ENCODE results near the gene FAM114A2.

DNA sequence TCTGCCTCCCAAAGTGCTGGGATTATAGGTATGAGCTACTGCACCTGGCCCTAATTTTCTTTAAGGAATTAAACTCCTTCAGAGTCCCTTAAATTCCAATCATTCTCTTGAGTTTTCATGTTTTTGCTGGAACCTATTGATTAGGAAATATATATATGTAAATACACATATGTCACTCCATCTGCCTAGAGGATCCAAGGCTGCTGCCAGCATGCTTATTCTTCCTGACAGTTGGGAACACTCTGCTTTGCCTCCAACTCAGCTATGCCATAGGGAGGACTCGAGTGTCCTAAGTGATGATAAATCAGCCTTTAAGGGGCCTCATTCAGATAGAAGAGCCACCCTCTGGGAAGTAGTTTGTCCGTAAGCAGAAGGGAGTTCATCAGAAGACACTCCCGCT lies 21.9 kb upstream of the FAM114A2 start:
- TF ChIP-seq EZH2phosphoT487 (IDR thresholded peaks at IDR 0.05; ENCODE audit: borderline replicate concordance) (no peak), SRF (IDR thresholded peaks at IDR 0.05; ENCODE audit: low read depth) (no peak), EZH2 (IDR thresholded peaks at IDR 0.05) (no peak), YY1 (IDR thresholded peaks at IDR 0.05; ENCODE audit: extremely low read depth, insufficient replicate concordance, low read depth, low read length) (no peak), POLR2A (IDR thresholded peaks at IDR 0.05; ENCODE audit: borderline replicate concordance, extremely low read depth, insufficient read depth, insufficient read length) (no peak), RAD21 (IDR thresholded peaks at IDR 0.05; ENCODE audit: low read depth) (no peak), SIN3A (IDR thresholded peaks at IDR 0.05; ENCODE audit: low read depth) (no peak), EGR1 (IDR thresholded peaks at IDR 0.05; ENCODE audit: low read depth) (no peak), JUND (IDR thresholded peaks at IDR 0.05) (no peak), ZFX (IDR thresholded peaks at IDR 0.05) (no peak)
- TF ChIP-seq, protein P1, sequence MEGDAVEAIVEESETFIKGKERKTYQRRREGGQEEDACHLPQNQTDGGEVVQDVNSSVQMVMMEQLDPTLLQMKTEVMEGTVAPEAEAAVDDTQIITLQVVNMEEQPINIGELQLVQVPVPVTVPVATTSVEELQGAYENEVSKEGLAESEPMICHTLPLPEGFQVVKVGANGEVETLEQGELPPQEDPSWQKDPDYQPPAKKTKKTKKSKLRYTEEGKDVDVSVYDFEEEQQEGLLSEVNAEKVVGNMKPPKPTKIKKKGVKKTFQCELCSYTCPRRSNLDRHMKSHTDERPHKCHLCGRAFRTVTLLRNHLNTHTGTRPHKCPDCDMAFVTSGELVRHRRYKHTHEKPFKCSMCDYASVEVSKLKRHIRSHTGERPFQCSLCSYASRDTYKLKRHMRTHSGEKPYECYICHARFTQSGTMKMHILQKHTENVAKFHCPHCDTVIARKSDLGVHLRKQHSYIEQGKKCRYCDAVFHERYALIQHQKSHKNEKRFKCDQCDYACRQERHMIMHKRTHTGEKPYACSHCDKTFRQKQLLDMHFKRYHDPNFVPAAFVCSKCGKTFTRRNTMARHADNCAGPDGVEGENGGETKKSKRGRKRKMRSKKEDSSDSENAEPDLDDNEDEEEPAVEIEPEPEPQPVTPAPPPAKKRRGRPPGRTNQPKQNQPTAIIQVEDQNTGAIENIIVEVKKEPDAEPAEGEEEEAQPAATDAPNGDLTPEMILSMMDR (IDR thresholded peaks at IDR 0.05 in 2 of 3, conservative IDR thresholded peaks at IDR 0.05 in 1 of 3; ENCODE audit: borderline replicate concordance in 1 of 3, insufficient read depth in 1 of 3, low read depth in 2 of 3, low read length in 2 of 3) = no peak
- TF ChIP-seq, protein P2, sequence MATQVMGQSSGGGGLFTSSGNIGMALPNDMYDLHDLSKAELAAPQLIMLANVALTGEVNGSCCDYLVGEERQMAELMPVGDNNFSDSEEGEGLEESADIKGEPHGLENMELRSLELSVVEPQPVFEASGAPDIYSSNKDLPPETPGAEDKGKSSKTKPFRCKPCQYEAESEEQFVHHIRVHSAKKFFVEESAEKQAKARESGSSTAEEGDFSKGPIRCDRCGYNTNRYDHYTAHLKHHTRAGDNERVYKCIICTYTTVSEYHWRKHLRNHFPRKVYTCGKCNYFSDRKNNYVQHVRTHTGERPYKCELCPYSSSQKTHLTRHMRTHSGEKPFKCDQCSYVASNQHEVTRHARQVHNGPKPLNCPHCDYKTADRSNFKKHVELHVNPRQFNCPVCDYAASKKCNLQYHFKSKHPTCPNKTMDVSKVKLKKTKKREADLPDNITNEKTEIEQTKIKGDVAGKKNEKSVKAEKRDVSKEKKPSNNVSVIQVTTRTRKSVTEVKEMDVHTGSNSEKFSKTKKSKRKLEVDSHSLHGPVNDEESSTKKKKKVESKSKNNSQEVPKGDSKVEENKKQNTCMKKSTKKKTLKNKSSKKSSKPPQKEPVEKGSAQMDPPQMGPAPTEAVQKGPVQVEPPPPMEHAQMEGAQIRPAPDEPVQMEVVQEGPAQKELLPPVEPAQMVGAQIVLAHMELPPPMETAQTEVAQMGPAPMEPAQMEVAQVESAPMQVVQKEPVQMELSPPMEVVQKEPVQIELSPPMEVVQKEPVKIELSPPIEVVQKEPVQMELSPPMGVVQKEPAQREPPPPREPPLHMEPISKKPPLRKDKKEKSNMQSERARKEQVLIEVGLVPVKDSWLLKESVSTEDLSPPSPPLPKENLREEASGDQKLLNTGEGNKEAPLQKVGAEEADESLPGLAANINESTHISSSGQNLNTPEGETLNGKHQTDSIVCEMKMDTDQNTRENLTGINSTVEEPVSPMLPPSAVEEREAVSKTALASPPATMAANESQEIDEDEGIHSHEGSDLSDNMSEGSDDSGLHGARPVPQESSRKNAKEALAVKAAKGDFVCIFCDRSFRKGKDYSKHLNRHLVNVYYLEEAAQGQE (IDR thresholded peaks at IDR 0.05; ENCODE audit: low read depth) = no peak
- TF ChIP-seq, protein P3, sequence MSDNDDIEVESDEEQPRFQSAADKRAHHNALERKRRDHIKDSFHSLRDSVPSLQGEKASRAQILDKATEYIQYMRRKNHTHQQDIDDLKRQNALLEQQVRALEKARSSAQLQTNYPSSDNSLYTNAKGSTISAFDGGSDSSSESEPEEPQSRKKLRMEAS (IDR thresholded peaks at IDR 0.05) = no peak
